Spleen (tissue), 11 donors: ENCODE data around the gene EMC9. TPM values are rescaled to one million over a fixed set of nuclear protein-coding genes. Genes with fewer than 3 reads are reported as not detected.

Experiments used
- DNase-seq: peaks from one replicate; pipeline ENCODE4 v3.0.0-alpha.2; 2020
- H3K27ac ChIP-seq, 8 donors: fragments of 200-600 bp; sonication (generic) in 7 of 8; 1 replicate in 4 of 8; 2 replicates in 4 of 8; pipeline versions ENCODE4 v1.5.0 to v1.8.0; 2016 to 2021; ENCODE audit warnings: inconsistent platforms in 4 of 8, mild to moderate bottlenecking in 4 of 8, moderate library complexity in 1 of 8
- H3K27me3 ChIP-seq, 7 donors: fragments of 200-600 bp; sonication (generic) in 6 of 7; replicated peaks in 1 of 7; 1 replicate in 4 of 7; 2 replicates in 3 of 7; pipeline versions ENCODE4 v1.5.0 to v1.8.0; 2016 to 2021; ENCODE audit warnings: inconsistent platforms in 3 of 7, mild to moderate bottlenecking in 1 of 7
- H3K36me3 ChIP-seq, 6 donors: fragments of 200-600 bp; sonication (generic) in 5 of 6; 1 replicate in 4 of 6; 2 replicates in 2 of 6; pipeline versions ENCODE4 v1.5.0 to v1.8.0; 2016 to 2021; ENCODE audit warnings: inconsistent platforms in 2 of 6
- H3K4me1 ChIP-seq, 6 donors: fragments of 200-600 bp; sonication (generic) in 5 of 6; 1 replicate in 3 of 6; 2 replicates in 3 of 6; pipeline versions ENCODE4 v1.5.0 to v1.8.0; 2016 to 2021; ENCODE audit warnings: inconsistent platforms in 3 of 6
- H3K4me3 ChIP-seq, 8 donors: fragments of 200-600 bp; sonication (generic) in 7 of 8; 1 replicate in 4 of 8; 2 replicates in 4 of 8; pipeline versions ENCODE4 v1.5.0 to v1.8.0; 2016 to 2021; ENCODE audit warnings: inconsistent platforms in 4 of 8, mild to moderate bottlenecking in 4 of 8, moderate library complexity in 2 of 8
- H3K9me3 ChIP-seq, 8 donors: fragments of 200-600 bp; sonication (generic) in 7 of 8; 1 replicate in 4 of 8; 2 replicates in 4 of 8; pipeline versions ENCODE4 v1.5.0 to v1.8.0; 2016 to 2021; ENCODE audit warnings: inconsistent platforms in 4 of 8
- CTCF ChIP-seq, 11 experiments: fragments of 200-600 bp in 7 of 11; fragments of 450-650 bp in 4 of 11; sonication (generic) in 4 of 11; IDR thresholded peaks in 8 of 11; conservative IDR thresholded peaks in 3 of 11; 1 replicate in 7 of 11; 2 replicates in 4 of 11; pipeline versions ENCODE4 v1.4.0 to v1.8.0; 2016 to 2021; ENCODE audit warnings: antibody characterized with exemption in 11 of 11, inconsistent platforms in 4 of 11, mild to moderate bottlenecking in 1 of 11
- POLR2A ChIP-seq, 3 donors: fragments of 450-650 bp; IDR thresholded peaks; one replicate each; pipeline ENCODE4 v1.5.1; 2017; ENCODE audit warnings: antibody characterized with exemption in 3 of 3, mild to moderate bottlenecking in 1 of 3
- POLR2AphosphoS5 ChIP-seq, 3 donors: sonication (generic); formaldehyde crosslinking; IDR thresholded peaks; one replicate each; pipeline ENCODE4 v1.5.1; 2017; ENCODE audit warnings: antibody characterized with exemption in 3 of 3
- WGBS, 5 donors: extraction: QIAGEN DNeasy Blood & Tissue Kit in 3 of 5; methylation state at CpG; one replicate each; pipeline versions ENCODE4 v1.1.5 to v1.1.7; 2013 to 2018; 5-methylcytosine and 5-hydroxymethylcytosine counted together
- intact Hi-C: fragments of 100-400 bp; cut with DNase I; formaldehyde crosslinking; loops from one replicate; pipeline ENCODE4 v1.15.0; 2023; ENCODE audit warnings: low total_unique reads
- polyA plus RNA-seq, 3 donors: library from polyadenylated mRNA; stranded (reverse); fragments of 200-250 nt; gene quantifications; one replicate each; pipeline ENCODE4 v1.2.1, GENCODE V29; 2013
- total RNA-seq, 7 donors: library from RNA; depleted of rRNA in 3 of 7; stranded (reverse); fragments of >200 nt in 3 of 7; fragmentation: NEBNext Ultra II Directional in 4 of 7; extraction: Animal tissue kit (Norgen Biotek cat#: 25700) in 4 of 7; gene quantifications; one replicate each; pipeline versions ENCODE4 v1.1.0 to v1.2.1, GENCODE V29; 2016 to 2021
- donor health status: healthy with polysubstance abuse.
- donor health status: DM: no; HTN: no; CAD: no; lungs with moderate emphysema.
- donor health status: DM: no; HTN: no; CAD: no.
- donor health status: Bipolar disorder and iron deficiency.
- donor health status: healthy.
- donor health status: DM: no; HTN: no; CAD: no.
- donor health status: DM: yes; HTN: yes; CAD: no.

EMC9 gene
- total and polyA plus RNA-seq, 10 donors: 17.7 to 50.6 (median 22.3) TPM

- intact Hi-C loops: no loop called here
- H3K4me1 ChIP-seq: peaks cover 13 to 61% (median 41%) of the 10 kb centered on the region in 6 donors
- H3K4me3 ChIP-seq: no peak overlapping the region
- no peaks in the 10 kb centered on the region for H3K27me3 ChIP-seq
- peaks cover 9 to 74% (median 70%) of the 10 kb centered on the region in 6 donors for H3K36me3 ChIP-seq
- peak overlapping the region in 2 of 8 donors; percentile 18 to 36 for H3K27ac ChIP-seq
- WGBS, 5 donors: 92 to 96% (median 95%) methylated on average over 9 of the region's 9 CpGs
- TF ChIP-seq POLR2A (IDR thresholded peaks at IDR 0.05): no peak
- no peak for TF ChIP-seq POLR2AphosphoS5 (IDR thresholded peaks at IDR 0.05)
- TF ChIP-seq CTCF (IDR thresholded peaks at IDR 0.05 in 8 of 11, conservative IDR thresholded peaks at IDR 0.05 in 3 of 11): no peak
- H3K9me3 ChIP-seq: no peaks in the 10 kb centered on the region
- DNase-seq: no peak
Measured at GRCh38 chr14:24150567-24150966, 9.2 kb upstream of the EMC9 start.

GRCh38 chr14:24150061-24150460 lies 8.7 kb upstream of the EMC9 start:
- no peak overlapping the region for H3K27ac ChIP-seq
- H3K27me3 ChIP-seq: no peaks in the 10 kb centered on the region
- TF ChIP-seq POLR2AphosphoS5 (IDR thresholded peaks at IDR 0.05) (no peak), POLR2A (IDR thresholded peaks at IDR 0.05) (no peak), CTCF (IDR thresholded peaks at IDR 0.05 in 8 of 11, conservative IDR thresholded peaks at IDR 0.05 in 3 of 11) (no peak)
- 95 to 98% (median 96%) methylated on average over 8 to 9 of the region's 9 CpGs for WGBS, 5 donors
- H3K4me1 ChIP-seq: peaks cover 18 to 61% (median 43%) of the 10 kb centered on the region in 6 donors
- no peak overlapping the region for H3K4me3 ChIP-seq
- peaks cover 9 to 74% (median 65%) of the 10 kb centered on the region in 6 donors for H3K36me3 ChIP-seq
- no peaks in the 10 kb centered on the region for H3K9me3 ChIP-seq
- no peak for DNase-seq
- intact Hi-C loops: no loop called here

DNA sequence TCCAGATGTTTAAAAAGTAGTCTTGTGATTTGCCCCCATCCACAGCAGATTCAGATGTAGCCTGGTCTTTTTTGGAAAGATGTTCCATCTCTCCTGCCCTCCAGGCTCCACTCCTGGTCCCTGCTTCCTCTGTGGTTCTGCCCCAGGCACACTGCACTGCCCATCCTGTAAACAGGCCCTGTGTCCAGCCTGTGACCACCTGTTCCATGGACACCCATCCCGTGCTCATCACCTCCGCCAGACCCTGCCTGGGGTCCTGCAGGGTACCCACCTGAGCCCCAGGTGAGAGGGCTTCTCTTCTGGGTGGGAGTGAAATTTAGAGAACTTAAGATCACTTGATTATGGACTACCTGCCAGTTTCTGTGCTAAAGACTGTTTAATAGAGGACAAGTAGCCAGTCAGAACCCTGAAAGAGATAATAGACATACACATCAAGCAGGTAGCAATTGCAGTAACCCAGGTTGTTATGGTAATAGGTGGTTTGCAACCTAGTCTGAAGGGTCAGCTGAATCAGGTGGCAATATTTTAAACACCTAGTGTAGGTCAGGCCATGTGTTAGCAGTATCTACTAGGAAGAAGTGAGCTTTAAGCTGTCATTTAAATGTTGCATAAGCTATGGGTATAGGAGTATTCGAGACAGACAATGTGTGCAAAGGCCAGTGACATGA lies 8.0 kb upstream of the EMC9 start:
- no peaks in the 10 kb centered on the region for H3K27me3 ChIP-seq
- peaks cover 9 to 74% (median 62%) of the 10 kb centered on the region in 6 donors for H3K36me3 ChIP-seq
- no peaks in the 10 kb centered on the region for H3K9me3 ChIP-seq
- 92 to 98% (median 95%) methylated on average over 3 of the region's 3 CpGs for WGBS, 5 donors
- H3K4me1 ChIP-seq: peaks cover 24 to 61% (median 48%) of the 10 kb centered on the region in 6 donors
- intact Hi-C loops: no loop called here
- TF ChIP-seq POLR2A (IDR thresholded peaks at IDR 0.05) (no peak), POLR2AphosphoS5 (IDR thresholded peaks at IDR 0.05) (no peak), CTCF (IDR thresholded peaks at IDR 0.05 in 8 of 11, conservative IDR thresholded peaks at IDR 0.05 in 3 of 11) (no peak)
- no peak overlapping the region for H3K27ac ChIP-seq
- no peak for DNase-seq
- no peak overlapping the region for H3K4me3 ChIP-seq

- Histone ChIP-seq H3K27me3 (no peaks in the 10 kb centered on the region), H3K36me3 (peaks cover 9 to 74% (median 59%) of the 10 kb centered on the region in 6 donors), H3K4me3 (peak overlapping the region; percentile 76 to 99 (median 95)), H3K4me1 (peaks cover 25 to 76% (median 55%) of the 10 kb centered on the region in 6 donors), H3K27ac (peak overlapping the region; percentile 79 to 99 (median 96)), H3K9me3 (no peaks in the 10 kb centered on the region)
- WGBS, 5 donors: 6 to 9% (median 8%) methylated on average over 18 to 29 of the region's 29 CpGs
- intact Hi-C loops: no loop called here
- no peak for DNase-seq
- TF ChIP-seq POLR2A (IDR thresholded peaks at IDR 0.05) (no peak), POLR2AphosphoS5 (IDR thresholded peaks at IDR 0.05) (no peak), CTCF (IDR thresholded peaks at IDR 0.05 in 8 of 11, conservative IDR thresholded peaks at IDR 0.05 in 3 of 11) (no peak)
Measured at GRCh38 chr14:24147761-24148428, 6.5 kb upstream of the EMC9 start.
